ENCODE results near the gene ACTN1.

DNA sequence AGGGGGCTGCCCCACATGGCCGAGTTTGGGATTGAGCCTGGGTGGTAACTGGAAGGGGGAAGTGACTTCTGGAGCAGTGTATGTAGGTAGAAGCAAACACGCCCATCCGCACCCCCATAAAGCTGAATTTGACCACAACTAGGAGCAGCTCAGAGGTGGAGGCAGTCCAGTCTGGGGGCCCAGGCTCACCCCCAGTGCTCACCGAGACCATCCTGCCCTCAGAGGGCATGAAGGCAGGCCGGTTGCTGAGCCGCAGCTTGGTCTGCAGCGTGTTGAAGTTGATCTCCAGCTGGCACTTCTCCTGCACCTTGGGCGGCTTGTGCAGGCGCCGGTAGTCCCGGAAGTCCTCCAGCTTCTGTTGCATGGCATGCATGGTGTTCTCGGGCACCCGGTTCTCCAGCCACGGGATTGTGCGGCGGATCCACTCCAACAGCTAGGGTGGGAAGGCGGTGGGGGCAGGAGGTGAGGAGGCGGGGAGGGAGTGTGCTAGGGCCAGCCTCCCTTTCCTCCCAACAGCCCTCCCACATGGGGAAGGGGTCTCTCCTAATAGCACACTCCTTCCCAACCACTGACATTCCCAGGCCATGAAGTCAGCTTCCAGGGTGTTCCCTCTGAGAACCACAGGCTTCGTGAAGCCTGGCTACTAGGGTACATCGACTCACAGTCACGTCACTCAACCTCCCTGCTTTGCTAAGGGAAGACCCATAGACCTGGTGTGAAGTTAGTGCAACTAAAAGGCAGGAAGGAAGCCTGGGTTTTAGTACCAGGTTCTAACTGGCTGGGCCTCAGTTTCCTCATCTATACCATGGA lies 87.0 kb downstream of the ACTN1 start:
- TF ChIP-seq, protein P1, sequence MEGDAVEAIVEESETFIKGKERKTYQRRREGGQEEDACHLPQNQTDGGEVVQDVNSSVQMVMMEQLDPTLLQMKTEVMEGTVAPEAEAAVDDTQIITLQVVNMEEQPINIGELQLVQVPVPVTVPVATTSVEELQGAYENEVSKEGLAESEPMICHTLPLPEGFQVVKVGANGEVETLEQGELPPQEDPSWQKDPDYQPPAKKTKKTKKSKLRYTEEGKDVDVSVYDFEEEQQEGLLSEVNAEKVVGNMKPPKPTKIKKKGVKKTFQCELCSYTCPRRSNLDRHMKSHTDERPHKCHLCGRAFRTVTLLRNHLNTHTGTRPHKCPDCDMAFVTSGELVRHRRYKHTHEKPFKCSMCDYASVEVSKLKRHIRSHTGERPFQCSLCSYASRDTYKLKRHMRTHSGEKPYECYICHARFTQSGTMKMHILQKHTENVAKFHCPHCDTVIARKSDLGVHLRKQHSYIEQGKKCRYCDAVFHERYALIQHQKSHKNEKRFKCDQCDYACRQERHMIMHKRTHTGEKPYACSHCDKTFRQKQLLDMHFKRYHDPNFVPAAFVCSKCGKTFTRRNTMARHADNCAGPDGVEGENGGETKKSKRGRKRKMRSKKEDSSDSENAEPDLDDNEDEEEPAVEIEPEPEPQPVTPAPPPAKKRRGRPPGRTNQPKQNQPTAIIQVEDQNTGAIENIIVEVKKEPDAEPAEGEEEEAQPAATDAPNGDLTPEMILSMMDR (IDR thresholded peaks at IDR 0.05), result no peak
- TF ChIP-seq, protein P2, sequence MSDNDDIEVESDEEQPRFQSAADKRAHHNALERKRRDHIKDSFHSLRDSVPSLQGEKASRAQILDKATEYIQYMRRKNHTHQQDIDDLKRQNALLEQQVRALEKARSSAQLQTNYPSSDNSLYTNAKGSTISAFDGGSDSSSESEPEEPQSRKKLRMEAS (IDR thresholded peaks at IDR 0.05; ENCODE audit: low read depth), result no peak
- TF ChIP-seq EP300 (IDR thresholded peaks at IDR 0.05; ENCODE audit: borderline replicate concordance in 1 of 2, low read depth in 1 of 2, low read length in 1 of 2) (no peak), POLR2AphosphoS5 (IDR thresholded peaks at IDR 0.05; ENCODE audit: low read depth, low read length) (no peak), NFIC (IDR thresholded peaks at IDR 0.05; ENCODE audit: borderline replicate concordance) (no peak), RCOR1 (IDR thresholded peaks at IDR 0.05; ENCODE audit: low read length) (no peak)
- TF ChIP-seq, protein P3, sequence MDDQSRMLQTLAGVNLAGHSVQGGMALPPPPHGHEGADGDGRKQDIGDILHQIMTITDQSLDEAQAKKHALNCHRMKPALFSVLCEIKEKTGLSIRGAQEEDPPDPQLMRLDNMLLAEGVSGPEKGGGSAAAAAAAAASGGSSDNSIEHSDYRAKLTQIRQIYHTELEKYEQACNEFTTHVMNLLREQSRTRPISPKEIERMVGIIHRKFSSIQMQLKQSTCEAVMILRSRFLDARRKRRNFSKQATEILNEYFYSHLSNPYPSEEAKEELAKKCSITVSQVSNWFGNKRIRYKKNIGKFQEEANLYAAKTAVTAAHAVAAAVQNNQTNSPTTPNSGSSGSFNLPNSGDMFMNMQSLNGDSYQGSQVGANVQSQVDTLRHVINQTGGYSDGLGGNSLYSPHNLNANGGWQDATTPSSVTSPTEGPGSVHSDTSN (IDR thresholded peaks at IDR 0.05), result no peak
- TF ChIP-seq, protein P4, sequence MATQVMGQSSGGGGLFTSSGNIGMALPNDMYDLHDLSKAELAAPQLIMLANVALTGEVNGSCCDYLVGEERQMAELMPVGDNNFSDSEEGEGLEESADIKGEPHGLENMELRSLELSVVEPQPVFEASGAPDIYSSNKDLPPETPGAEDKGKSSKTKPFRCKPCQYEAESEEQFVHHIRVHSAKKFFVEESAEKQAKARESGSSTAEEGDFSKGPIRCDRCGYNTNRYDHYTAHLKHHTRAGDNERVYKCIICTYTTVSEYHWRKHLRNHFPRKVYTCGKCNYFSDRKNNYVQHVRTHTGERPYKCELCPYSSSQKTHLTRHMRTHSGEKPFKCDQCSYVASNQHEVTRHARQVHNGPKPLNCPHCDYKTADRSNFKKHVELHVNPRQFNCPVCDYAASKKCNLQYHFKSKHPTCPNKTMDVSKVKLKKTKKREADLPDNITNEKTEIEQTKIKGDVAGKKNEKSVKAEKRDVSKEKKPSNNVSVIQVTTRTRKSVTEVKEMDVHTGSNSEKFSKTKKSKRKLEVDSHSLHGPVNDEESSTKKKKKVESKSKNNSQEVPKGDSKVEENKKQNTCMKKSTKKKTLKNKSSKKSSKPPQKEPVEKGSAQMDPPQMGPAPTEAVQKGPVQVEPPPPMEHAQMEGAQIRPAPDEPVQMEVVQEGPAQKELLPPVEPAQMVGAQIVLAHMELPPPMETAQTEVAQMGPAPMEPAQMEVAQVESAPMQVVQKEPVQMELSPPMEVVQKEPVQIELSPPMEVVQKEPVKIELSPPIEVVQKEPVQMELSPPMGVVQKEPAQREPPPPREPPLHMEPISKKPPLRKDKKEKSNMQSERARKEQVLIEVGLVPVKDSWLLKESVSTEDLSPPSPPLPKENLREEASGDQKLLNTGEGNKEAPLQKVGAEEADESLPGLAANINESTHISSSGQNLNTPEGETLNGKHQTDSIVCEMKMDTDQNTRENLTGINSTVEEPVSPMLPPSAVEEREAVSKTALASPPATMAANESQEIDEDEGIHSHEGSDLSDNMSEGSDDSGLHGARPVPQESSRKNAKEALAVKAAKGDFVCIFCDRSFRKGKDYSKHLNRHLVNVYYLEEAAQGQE (IDR thresholded peaks at IDR 0.05; ENCODE audit: low read depth, low read length), result no peak
